SH-SY5Y (cell line): ENCODE measurements around the gene SMIM32.

Experiments used
- GATA2 ChIP-seq: IDR thresholded peaks from 2 replicates; pipeline ENCODE4 v1.6.1; 2011; ENCODE audit warnings: mild to moderate bottlenecking, low read depth, low read length
- GATA3 ChIP-seq: IDR thresholded peaks from 2 replicates; pipeline ENCODE4 v1.6.1; 2011; ENCODE audit warnings: low read depth, mild to moderate bottlenecking, low read length, moderate library complexity

SMIM32 gene

DNA sequence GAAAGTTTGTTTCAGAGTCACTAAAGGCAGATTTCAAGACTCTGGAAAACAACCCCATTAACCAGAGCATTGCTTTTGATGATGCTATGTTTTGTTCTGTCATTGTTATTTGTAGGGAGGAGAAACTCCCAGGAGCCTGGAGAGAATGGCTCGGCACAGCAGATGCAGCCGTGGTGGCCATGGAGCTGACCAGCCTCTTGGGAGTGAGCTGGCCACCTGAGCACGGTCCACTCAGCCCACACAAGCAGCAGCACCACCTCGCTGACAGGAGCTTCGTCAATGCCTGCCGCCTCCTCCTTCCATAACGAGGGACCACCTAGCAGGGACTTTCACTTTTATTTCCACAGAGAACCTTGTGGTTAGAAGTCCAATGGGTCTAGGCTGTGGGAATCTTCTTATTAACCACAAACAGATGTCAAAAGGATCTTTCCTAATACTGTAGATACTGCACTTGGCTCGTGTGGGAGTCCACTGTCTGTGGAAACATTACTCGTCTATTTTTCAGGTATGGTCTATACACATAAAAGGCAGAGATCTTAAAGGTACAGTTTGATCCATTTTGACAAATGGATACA, 21.0 kb upstream of the SMIM32 start:
- TF ChIP-seq GATA2 (no peak), GATA3 (no peak)

DNA sequence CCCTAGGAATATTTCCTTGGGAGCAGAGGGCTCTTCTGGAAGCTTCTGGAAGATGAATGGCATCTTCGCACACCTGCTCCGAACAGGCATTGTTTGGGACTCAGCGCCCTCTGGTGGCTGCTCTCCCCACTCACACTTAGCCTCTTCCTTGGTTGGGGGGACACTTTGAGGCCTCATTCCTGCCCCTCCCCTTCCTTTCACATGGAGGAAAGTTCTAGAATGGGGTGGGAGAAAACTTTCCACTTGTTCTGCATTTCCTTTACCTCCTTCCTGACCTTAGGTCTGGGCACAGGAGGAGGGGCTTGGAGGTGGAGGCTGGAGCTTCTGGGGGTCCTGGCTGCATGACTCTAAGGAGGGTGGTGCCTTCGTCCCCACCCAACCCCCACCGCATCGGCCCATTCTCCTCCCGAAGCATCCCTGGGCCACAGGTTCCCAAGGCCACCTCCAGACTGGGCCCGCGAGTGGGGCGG, 19.3 kb upstream of the SMIM32 start:
- TF ChIP-seq GATA3 (no peak), GATA2 (no peak)

DNA sequence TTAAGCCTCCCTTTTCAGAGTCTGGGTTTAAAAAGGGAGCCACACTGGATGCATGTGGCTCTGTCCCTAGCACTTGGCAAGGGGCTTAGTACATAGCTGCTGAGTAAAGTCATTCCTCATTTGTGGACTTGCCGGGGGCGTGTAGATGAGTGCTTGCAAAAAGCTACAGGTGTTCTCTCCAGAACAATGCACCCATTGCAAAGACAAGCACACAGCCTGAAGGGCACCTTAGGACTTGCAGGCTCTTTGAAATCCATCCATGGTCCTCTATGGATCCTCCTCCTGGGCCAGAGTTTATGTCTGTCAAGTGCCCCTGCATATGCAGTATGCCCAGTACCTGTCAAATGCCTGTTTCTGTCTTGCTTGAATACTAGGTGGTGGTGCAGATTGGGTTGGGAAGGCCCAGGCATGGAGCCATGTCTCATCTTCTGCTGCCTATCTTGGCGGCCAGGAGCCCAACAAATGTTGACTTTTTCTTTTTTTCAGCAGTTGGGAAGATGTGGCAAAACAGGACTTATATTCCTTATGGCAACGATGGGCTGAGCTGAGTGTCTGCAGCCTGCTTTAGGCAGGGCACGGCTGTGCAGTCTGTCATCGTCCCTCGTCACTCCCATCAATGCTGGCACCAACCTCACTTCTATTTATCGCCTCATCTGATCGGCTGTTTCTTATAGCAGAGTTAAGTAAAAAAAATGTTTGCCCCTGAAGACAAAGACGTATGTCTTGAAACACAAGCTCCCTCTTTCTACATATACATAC, 18.5 kb upstream of the SMIM32 start:
- no peak for TF ChIP-seq GATA3
- no peak for TF ChIP-seq GATA2

DNA sequence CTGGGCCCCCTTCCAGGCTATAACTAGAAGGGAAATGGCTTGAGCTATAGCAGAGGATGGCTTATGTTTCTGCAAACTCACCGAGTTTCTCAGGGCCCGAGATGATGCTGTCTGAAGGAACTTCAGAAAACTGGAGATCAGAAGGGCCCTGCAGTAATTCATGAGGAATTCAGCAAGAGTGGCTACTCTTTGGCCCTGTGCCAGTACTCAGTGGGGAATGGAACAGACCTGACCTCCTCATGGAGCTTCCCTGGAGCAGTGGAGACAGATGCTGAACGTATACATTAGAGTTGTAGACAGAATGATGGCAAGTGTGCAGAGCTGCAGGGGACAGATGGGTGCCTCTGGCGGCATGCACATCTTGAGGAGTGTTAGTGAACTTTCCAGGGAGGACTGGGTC, 17.3 kb upstream of the SMIM32 start:
- TF ChIP-seq GATA3, result no peak
- TF ChIP-seq GATA2, result no peak

DNA sequence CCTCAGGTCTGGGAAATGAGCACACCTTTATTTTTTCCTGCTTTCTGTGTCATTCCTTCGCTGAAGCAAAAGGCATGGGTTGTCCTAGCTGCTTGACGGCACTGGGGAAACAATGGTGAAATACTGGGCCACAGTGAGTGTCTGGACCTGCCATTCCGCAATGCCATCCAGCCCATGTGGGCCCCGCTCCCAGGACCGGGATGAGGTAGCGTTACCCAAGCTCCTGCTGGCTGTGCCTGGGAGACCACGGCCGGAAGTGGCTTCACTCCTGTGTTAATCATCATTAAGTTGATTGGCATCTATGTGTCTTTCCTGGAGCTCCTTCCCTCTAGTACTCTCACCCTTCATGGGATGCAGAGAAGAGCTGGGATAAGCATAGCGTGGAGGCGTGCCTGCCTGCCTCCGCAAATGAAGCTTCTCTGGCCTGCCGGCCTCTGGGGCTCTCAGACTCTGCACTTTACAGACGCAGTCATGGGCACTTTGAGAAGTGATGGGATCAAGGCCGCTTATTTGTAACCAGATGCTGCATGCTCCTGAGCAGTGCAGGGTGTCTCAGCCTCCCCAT, 16.5 kb upstream of the SMIM32 start:
- no peak for TF ChIP-seq GATA2
- no peak for TF ChIP-seq GATA3

DNA sequence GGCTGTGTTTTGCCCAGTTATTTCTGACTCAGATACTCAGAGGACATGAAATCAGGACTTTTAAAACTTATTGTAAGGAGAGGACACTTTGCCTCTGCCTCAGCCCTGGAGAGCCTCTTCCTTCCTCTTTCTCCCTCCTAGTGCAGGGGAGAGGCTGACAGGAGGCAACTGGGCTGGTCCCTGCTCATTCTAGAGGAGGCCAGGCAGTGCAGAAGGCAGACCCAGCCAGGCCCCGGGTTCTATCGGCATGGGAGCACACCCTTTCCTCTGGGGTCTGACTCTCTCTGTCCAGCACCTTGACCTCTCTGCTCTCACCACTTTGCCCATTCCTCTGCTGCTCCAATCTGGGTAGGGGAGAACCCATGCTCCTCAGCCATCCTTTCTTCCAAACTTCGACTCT, 16.0 kb upstream of the SMIM32 start:
- TF ChIP-seq GATA2 (no peak), GATA3 (no peak)

DNA sequence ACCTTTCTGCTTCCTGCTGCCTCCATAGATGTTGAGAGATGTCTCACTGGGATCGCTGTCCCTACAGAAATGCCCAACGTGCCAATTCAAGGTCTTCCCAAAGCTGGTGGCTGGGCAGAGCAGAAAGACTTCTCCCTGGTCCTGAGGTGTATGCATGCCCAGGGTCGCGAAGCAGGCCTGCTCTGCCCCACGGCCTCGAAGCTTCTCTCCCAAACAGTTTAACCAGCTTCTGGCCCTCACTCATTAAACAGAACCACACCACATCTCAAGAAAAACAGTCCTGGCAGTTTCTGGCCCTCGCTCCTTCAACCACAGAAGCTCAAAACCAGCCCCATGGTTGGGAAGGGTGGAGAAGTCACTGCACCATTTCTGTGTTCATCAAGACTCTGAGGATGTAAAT, 14.7 kb upstream of the SMIM32 start:
- TF ChIP-seq GATA2 (no peak), GATA3 (no peak)

DNA sequence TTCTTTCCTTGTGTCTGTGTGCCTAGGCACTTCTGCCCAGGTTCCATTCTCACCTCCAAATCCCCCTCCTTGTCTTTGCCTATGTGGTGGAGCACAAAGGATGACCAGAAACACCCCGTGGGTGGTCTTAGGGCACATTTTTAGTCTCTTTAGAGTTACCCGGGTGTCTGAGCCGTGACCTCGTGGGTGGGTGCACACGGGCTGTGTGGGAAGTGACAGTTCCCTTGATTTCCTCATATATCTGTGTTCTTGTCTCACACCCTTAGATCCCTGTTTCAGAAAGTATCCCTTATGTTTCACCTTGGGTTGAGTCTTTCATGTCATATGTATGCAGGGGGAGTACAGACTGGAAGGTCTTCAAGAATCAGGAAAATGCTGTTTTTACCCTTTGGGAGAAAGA, 13.4 kb upstream of the SMIM32 start:
- TF ChIP-seq GATA2 (no peak), GATA3 (no peak)

DNA sequence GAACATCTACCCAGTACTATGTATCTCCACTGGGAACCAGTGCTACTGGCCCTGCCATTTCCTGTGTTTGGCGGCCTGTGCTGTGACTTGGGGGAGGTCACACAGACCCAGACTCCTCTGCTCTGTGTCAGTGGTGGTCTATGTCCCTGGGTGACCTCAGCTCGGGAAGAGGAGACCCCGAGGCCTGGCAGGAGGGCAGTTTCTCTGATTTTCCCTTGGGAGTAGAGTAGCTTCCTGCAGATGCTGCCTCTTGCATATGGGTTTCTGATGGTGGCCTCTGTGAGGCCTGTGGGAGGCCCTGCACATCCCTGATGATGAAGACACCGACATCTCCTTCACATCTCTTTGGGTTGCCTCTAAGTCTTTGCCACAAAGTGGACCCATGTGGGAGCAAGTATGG, 13.0 kb upstream of the SMIM32 start:
- no peak for TF ChIP-seq GATA3
- no peak for TF ChIP-seq GATA2

DNA sequence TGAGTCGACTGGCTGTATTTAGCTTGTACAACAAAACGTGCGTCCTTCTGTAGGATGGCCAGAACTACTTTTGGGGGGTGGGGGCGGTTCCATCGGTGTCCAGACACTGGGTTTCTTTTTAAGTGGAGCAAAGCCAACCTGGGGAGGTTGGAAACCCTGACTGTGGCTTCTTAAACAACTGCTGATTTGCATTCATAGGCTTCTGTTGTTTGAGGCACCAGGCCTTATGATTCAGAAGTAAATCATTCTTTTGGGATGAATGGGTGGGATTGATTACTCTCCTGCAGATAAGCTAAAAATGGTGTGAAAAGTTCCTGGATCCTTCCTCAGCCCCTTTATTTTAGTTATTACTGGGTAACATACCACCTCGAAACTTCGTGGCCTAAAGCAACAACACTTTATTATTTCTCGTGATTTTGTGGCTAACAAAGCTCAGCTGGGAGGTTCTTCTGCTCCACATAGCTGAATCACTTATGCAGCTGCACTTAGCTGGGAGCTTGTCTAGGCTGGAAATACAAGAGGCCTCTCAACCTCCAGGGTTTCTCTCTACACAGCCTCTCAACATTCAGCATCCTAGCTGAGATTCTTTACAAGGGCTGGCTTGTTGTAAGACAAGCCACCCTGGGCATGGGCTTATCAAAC, 12.2 kb upstream of the SMIM32 start:
- TF ChIP-seq GATA3 (no peak), GATA2 (no peak)

DNA sequence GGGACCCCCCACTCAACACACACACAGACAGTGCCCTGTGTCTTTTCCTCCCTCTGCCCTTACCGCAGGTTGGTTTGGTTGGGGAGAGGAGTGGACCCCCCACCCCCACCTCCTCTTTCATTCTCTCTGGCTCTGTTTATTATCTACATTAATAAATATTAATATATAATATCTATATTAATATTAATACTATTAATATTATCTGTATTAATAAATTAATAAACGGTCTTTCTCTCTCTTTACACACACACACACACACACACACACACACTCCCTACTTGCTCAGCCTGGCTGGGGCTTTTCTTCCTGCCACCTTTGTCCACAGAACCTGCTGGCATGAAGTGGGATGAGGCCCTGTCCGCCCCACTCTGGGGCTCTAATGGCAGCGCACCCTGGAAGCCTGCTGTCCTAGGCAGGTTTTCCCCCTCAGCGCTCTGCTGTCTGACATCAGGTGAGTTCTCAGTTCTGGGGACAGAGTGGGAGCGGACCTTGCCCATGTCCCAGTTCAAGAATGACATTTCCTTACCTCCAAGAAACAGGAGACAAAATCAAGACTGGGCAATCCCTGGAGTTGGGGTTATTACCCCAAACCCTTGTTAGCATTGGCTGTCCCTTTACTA, 10.5 kb upstream of the SMIM32 start:
- TF ChIP-seq GATA3 (no peak), GATA2 (no peak)

DNA sequence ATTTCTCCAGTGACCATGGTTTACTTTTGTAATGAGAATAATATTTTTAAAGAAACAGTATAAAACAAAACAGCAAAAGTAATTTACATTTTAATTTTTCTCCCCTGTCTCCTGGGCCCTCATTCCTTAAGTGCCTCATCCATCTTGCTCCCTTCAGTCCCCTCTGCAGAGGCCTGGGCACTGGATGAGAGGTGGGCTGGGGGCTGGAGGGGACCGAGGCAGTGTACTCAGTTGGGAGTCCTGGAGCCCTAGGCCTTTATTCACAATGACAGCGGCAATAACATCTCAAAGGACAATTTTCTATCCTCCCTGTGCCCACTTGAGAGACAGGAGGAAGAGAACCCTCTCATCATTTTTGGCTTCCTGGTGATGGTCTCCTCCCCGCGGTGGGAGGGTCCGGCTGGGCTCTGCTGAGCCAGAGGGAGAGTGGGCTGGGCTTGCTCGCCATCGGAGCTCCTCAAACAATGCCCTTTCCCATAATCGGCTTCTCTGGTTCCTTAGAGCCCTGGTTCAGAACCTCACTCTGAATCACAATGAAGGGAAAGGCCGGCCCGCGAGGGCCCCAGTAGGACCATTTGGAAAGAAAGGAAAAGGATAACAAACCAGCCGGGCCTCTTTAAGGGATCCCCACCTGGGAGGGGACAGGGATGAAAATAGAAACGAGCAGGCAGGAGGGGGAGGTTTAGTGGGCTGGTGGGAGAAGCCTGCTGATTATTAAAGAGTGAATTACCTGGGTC, 9.7 kb upstream of the SMIM32 start:
- TF ChIP-seq GATA2 (no peak), GATA3 (no peak)

DNA sequence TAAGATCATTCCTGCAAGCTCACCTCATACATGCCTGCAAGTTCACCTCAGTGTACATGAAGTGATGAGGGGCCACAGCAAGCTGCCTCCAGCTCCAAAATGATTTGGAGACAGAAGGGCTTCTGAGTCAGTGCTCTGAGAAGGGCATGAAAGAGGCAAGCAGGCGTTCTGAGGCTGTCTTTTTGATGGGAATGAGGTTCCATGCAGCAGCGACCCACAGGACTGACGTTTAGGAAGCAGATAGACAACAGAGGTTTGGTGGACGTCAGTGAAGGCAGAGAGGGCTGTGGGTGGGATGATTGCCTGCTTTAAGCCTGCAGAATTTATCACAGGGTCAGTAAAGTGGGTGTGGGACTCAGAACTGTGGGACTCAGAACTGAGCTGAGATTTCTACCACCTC, 8.9 kb upstream of the SMIM32 start:
- TF ChIP-seq GATA3 (no peak), GATA2 (no peak)

DNA sequence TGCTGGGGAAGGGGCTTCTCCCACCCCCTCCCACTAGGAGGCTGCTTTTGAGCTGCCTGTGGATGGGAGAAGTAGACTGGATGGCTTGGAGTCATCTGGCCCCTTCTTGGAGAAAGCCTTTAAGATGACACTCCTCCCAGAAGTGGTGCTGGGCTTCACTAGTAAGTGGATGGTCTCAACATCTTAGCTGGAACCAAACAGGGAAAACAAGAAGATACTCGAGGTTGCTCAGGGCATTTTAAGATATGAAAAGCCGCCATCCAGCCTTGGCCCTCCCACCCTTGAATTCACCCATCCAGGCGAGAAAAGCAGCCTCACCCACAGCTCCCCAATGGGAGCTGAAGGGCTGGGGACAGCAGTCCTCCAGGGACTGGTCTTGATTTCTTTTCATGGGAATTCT, 7.8 kb upstream of the SMIM32 start:
- TF ChIP-seq GATA2, result no peak
- no peak for TF ChIP-seq GATA3
